Putamen (tissue), 1 donor: ENCODE measurements around the gene SPINT2.
"Not testable (repeated sequence)": the region's sequence is repeated elsewhere in the genome, so short reads cannot be mapped to it uniquely, and the experiment has no call there.

Experiments
- DNase-seq: peaks from one replicate; pipeline ENCODE4 v3.0.0-alpha.2; 2016; ENCODE audit warnings: low spot score

The SPINT2 gene

GRCh38 chr19:38321646-38322196 lies 57.3 kb downstream of the SPINT2 start:
- no peak for DNase-seq

DNA sequence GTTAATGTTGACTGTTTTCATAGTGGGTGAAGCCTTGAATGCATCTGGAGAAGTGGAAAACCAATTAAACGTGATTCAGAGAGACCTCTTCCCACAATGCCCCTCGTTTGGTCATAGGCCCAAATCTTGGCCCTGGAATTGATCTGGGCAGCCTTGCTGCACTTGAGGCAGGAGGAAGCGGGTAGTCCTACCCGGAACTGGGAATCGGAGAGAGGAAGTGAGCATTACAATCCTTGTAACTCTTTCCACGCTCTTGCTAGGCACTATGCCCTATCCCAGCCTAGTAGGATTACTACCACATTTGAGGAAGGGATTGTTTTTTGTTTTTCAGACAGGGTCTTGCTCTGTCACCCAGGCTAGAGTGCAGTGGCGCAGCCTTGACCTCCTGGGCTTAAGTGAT lies 58.9 kb downstream of the SPINT2 start:
- DNase-seq: no peak

- no peak for DNase-seq
These were observed 60.1 kb downstream of the SPINT2 start for GRCh38 chr19:38324431-38324830.

DNA sequence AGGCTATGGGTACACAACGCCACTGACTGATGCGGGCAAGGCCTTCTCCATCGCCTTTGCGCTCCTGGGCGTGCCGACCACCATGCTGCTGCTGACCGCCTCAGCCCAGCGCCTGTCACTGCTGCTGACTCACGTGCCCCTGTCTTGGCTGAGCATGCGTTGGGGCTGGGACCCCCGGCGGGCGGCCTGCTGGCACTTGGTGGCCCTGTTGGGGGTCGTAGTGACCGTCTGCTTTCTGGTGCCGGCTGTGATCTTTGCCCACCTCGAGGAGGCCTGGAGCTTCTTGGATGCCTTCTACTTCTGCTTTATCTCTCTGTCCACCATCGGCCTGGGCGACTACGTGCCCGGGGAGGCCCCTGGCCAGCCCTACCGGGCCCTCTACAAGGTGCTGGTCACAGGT lies 62.2 kb downstream of the SPINT2 start:
- DNase-seq: no peak

- no peak for DNase-seq
These were observed 65.3 kb downstream of the SPINT2 start for GRCh38 chr19:38329651-38330050.

- DNase-seq: no peak
These were observed 67.4 kb downstream of the SPINT2 start for GRCh38 chr19:38331728-38332127.

- DNase-seq: no peak
These were observed 68.9 kb downstream of the SPINT2 start for GRCh38 chr19:38333245-38333644.

- DNase-seq: peak; percentile 96
These were observed 71.7 kb downstream of the SPINT2 start for GRCh38 chr19:38335949-38336637.

GRCh38 chr19:38336638-38337359 lies 72.4 kb downstream of the SPINT2 start:
- DNase-seq: peak; percentile 89

- DNase-seq: no peak
These were observed 72.9 kb downstream of the SPINT2 start for GRCh38 chr19:38337360-38337653.

DNA sequence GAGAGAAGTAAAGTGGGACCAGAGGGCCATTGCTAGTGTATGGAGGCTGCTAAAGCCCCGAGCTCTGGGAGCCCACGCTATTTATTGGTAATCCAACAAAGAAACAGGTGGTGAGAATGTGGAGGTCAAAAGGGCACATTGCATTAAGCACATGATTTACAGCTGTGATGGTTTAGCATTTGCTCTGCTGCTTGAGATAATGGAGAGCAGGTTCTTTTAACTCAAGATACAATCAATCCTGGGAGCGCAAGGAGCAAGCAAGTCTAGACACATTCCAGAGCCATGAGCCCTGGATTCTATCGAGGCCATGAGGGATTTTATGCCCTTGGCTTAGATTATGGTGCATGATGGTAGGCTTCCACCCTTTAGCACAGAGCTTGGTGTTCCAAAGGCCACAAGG lies 74.6 kb downstream of the SPINT2 start:
- DNase-seq: not testable (repeated sequence)

DNA sequence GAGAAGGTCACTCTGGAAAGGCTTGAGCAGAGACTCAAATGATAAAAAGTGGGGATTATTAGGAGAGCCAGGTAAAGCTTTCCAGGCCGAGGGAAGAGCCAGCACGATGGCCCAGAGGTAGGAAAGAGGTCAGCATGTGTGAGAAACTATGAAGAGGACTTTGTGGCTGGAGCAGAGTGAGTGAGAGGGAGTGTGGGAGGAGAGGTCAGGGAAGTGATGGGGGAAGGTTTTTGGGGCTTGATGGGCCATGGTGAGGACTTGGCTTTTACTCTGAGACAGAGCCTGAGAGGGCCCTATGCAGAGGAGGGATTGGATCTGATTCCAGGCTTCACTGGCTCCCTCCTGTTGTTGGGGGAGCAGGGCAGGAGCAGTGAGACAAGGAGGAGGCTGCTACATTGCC lies 76.6 kb downstream of the SPINT2 start:
- no peak for DNase-seq
